Prostate gland (tissue), 2 donors: ENCODE results near the gene ERRFI1.

Experiments used
- CTCF ChIP-seq, 4 experiments: fragments of 200-600 bp in 2 of 4; fragments of 450-650 bp in 2 of 4; sonication (generic) in 2 of 4; IDR thresholded peaks; 1 replicate in 3 of 4; 2 replicates in 1 of 4; pipeline ENCODE4 v1.5.1; 2016 to 2019; ENCODE audit warnings: antibody characterized with exemption in 4 of 4, mild to moderate bottlenecking in 2 of 4, moderate library complexity in 2 of 4
- POLR2A ChIP-seq: fragments of 450-650 bp; IDR thresholded peaks from one replicate; pipeline ENCODE4 v1.6.1; 2016; ENCODE audit warnings: antibody characterized with exemption, mild to moderate bottlenecking
- POLR2AphosphoS5 ChIP-seq: sonication (generic); formaldehyde crosslinking; IDR thresholded peaks from one replicate; pipeline ENCODE4 v1.6.1; 2017; ENCODE audit warnings: antibody characterized with exemption

- TF ChIP-seq POLR2A (no peak), CTCF (IDR thresholded peaks at IDR 0.05) (no peak), POLR2AphosphoS5 (no peak)
Measured at GRCh38 chr1:8026976-8027747, 1.1 kb upstream of the ERRFI1 start.
